DMS153 treated with DMSO at 0.1 percent for 48 hours (cell line): ENCODE results near the gene NPAS2.

Source experiments
- DNase-seq: peaks from one replicate; lab custom pipeline; 2025; ENCODE audit not compliant: unreplicated experiment; lab: John Stamatoyannopoulos, UW

The NPAS2 gene

GRCh38 chr2:100880036-100880435, 60.1 kb downstream of the NPAS2 start:
- no peak for DNase-seq

GRCh38 chr2:100880730-100881129, 60.8 kb downstream of the NPAS2 start:
- no peak for DNase-seq

GRCh38 chr2:100882645-100883613, 63.0 kb downstream of the NPAS2 start:
- no peak for DNase-seq

- no peak for DNase-seq
Measured at GRCh38 chr2:100884145-100884621, 64.2 kb downstream of the NPAS2 start.

GRCh38 chr2:100886085-100886484, 66.1 kb downstream of the NPAS2 start:
- no peak for DNase-seq

- DNase-seq, result no peak
Measured at GRCh38 chr2:100887039-100887578, 67.2 kb downstream of the NPAS2 start.

- no peak for DNase-seq
Measured at GRCh38 chr2:100887713-100888495, 68.0 kb downstream of the NPAS2 start.

GRCh38 chr2:100888601-100889000, 68.7 kb downstream of the NPAS2 start:
- no peak for DNase-seq

- DNase-seq, result no peak
Measured at GRCh38 chr2:100889286-100889685, 69.3 kb downstream of the NPAS2 start.

- no peak for DNase-seq
Measured at GRCh38 chr2:100891906-100892642, 72.1 kb downstream of the NPAS2 start.

GRCh38 chr2:100893392-100894104, 73.6 kb downstream of the NPAS2 start:
- no peak for DNase-seq

GRCh38 chr2:100894105-100894795, 74.3 kb downstream of the NPAS2 start:
- no peak for DNase-seq

- DNase-seq, result no peak
Measured at GRCh38 chr2:100894796-100895156, 74.8 kb downstream of the NPAS2 start.

- no peak for DNase-seq
Measured at GRCh38 chr2:100895402-100895801, 75.5 kb downstream of the NPAS2 start.

GRCh38 chr2:100895934-100896685, 76.2 kb downstream of the NPAS2 start:
- no peak for DNase-seq

- DNase-seq, result no peak
Measured at GRCh38 chr2:100898035-100898665, 78.2 kb downstream of the NPAS2 start.

- DNase-seq, result no peak
Measured at GRCh38 chr2:100900156-100900795, 80.3 kb downstream of the NPAS2 start.

GRCh38 chr2:100902817-100903405, 83.0 kb downstream of the NPAS2 start:
- DNase-seq, result no peak
